GM23248 (cell line): Measurements from ENCODE around the gene PFDN6. TPM values are rescaled to one million over a fixed set of nuclear protein-coding genes. Genes with fewer than 3 reads are reported as not detected.

Source experiments
- DNase-seq: peaks from one replicate; pipeline ENCODE4 v3.0.0-alpha.2; 2015
- H2AFZ ChIP-seq: fragments of 200-600 bp; sonication (generic); 2 replicates; pipeline ENCODE4 v1.6.1; 2016; ENCODE audit warnings: antibody characterized with exemption
- H3F3A ChIP-seq: fragments of 200-600 bp; sonication (generic); 2 replicates; pipeline ENCODE4 v1.6.1; 2016; ENCODE audit warnings: mild to moderate bottlenecking, antibody characterized with exemption, mixed run types; ENCODE audit not compliant: insufficient read depth
- H3K27ac ChIP-seq: fragments of 200-600 bp; sonication (generic); 2 replicates; pipeline ENCODE4 v1.5.1; 2016; ENCODE audit warnings: mild to moderate bottlenecking
- H3K27me3 ChIP-seq: fragments of 200-600 bp; sonication (generic); replicated peaks from 2 replicates; pipeline ENCODE4 v1.6.1; 2016; ENCODE audit warnings: mild to moderate bottlenecking; ENCODE audit not compliant: insufficient read depth
- H3K36me3 ChIP-seq: fragments of 200-600 bp; sonication (generic); 2 replicates; pipeline ENCODE4 v1.6.1; 2016; ENCODE audit warnings: low read depth, mild to moderate bottlenecking
- H3K4me1 ChIP-seq: fragments of 200-600 bp; sonication (generic); 2 replicates; pipeline ENCODE4 v1.6.1; 2016; ENCODE audit warnings: mild to moderate bottlenecking; ENCODE audit not compliant: insufficient read depth
- H3K4me2 ChIP-seq: fragments of 200-600 bp; sonication (generic); one replicate; pipeline ENCODE4 v1.6.1; 2016; ENCODE audit warnings: mild to moderate bottlenecking; ENCODE audit not compliant: unreplicated experiment
- H3K4me3 ChIP-seq: fragments of 200-600 bp; sonication (generic); 2 replicates; pipeline ENCODE4 v1.5.1; 2016; ENCODE audit warnings: mild to moderate bottlenecking
- H3K79me2 ChIP-seq: fragments of 200-600 bp; sonication (generic); 2 replicates; pipeline ENCODE4 v1.6.1; 2016; ENCODE audit warnings: mild to moderate bottlenecking; ENCODE audit not compliant: insufficient read depth
- H3K9ac ChIP-seq: fragments of 200-600 bp; sonication (generic); 2 replicates; pipeline ENCODE4 v1.6.1; 2016; ENCODE audit warnings: mild to moderate bottlenecking
- H3K9me2 ChIP-seq: fragments of 200-600 bp; sonication (generic); 2 replicates; pipeline ENCODE4 v1.6.1; 2016; ENCODE audit warnings: mixed run types, mild to moderate bottlenecking, moderate library complexity; ENCODE audit not compliant: insufficient read depth
- H3K9me3 ChIP-seq: fragments of 200-600 bp; sonication (generic); one replicate; pipeline ENCODE4 v1.6.1; 2017; ENCODE audit warnings: low read depth
- H4K20me1 ChIP-seq: fragments of 200-600 bp; sonication (generic); 2 replicates; pipeline ENCODE4 v1.6.0; 2016; ENCODE audit not compliant: insufficient read depth
- EZH2 ChIP-seq: fragments of 200-600 bp; sonication (generic); IDR thresholded peaks from 2 replicates; pipeline ENCODE4 v1.6.1; 2018; ENCODE audit warnings: antibody characterized with exemption, mild to moderate bottlenecking; ENCODE audit not compliant: insufficient read depth, poor library complexity, severe bottlenecking
- EZH2phosphoT487 ChIP-seq: fragments of 200-600 bp; sonication (generic); IDR thresholded peaks from 2 replicates; pipeline ENCODE4 v1.6.1; 2018; ENCODE audit warnings: antibody characterized with exemption, moderate library complexity, mild to moderate bottlenecking, low read depth; ENCODE audit not compliant: insufficient read depth
- WGBS, 2 experiments: methylation state at CpG; one replicate each; pipeline ENCODE4 v1.1.6; 2015 to 2017; ENCODE audit warnings: low lambda C conversion rate in 2 of 2, low coverage in 1 of 2; ENCODE audit errors: missing lambda C conversion rate in 2 of 2; 5-methylcytosine and 5-hydroxymethylcytosine counted together
- in situ Hi-C: fragments of 300-500 bp; cut with MboI; formaldehyde crosslinking; loops from 2 replicates; pipeline ENCODE4 v1.15.0; 2020
- polyA plus RNA-seq: library from polyadenylated mRNA; unstranded; fragments of >200 nt; fragmentation: Nextera tagmentation; extraction: Ambion mirVana; gene quantifications from 2 replicates; pipeline ENCODE4 v1.2.1, GENCODE V29; 2016
- total RNA-seq: library from RNA; depleted of rRNA; stranded (reverse); fragments of >200 nt; shearing (Covaris generic); gene quantifications from 2 replicates; pipeline ENCODE4 v1.2.3, GENCODE V29; 2014

PFDN6 gene
- total and polyA plus RNA-seq, 2 experiments from 2014 or later = 7.9 to 31.9 TPM

DNA sequence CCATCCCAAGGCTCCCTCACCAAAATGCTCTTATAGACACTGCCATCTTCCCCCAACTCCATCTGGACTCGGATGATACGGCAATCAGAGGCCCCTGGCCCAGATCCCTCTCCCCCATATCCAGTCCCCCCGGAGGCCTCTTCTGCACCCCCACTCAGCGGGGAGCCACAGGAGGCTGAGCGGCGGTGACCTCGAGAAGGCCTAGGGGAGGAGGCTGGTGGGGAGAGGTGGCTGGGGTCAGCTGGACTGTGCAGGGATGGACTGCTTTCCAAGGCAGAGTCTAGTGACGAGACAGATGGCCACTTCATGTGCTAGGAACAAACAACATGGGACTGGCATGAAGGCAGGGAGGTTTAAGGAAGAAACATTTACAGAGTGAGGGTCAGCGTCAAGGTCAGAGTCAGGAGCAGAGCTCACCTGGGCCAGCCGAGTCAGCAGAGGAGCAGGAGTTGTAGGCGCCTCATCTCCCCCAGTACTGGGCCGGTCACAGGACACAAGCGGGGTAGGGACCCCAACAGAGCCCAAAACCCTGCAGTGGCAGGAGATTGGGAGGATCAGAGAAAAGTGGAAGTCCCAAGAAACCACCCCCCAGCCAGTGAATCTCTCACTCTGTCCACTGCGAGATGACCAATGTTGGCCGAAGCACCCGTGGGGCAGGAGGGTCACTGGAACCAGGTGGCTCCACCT, 3.7 kb downstream of the PFDN6 start:
- WGBS, 2 experiments = 85 to 87% methylated on average over 12 to 16 of the region's 16 CpGs
- Histone ChIP-seq H3K79me2 (peaks cover 32% of the 10 kb centered on the region), H4K20me1 (no peaks in the 10 kb centered on the region), H3F3A (no peaks in the 10 kb centered on the region), H3K4me2 (no peak overlapping the region), H3K27ac (no peak overlapping the region), H3K27me3 (no peaks in the 10 kb centered on the region), H3K36me3 (no peaks in the 10 kb centered on the region; the same call in 1 of the 2 replicates), H3K9me3 (no peaks in the 10 kb centered on the region), H2AFZ (no peak overlapping the region), H3K9me2 (no peaks in the 10 kb centered on the region), H3K9ac (no peak overlapping the region), H3K4me3 (no peak overlapping the region), H3K4me1 (peaks cover 8% of the 10 kb centered on the region)
- no peak for DNase-seq
- TF ChIP-seq EZH2phosphoT487 = no peak
- no peak for TF ChIP-seq EZH2
- in situ Hi-C loops = no loop called here

DNA sequence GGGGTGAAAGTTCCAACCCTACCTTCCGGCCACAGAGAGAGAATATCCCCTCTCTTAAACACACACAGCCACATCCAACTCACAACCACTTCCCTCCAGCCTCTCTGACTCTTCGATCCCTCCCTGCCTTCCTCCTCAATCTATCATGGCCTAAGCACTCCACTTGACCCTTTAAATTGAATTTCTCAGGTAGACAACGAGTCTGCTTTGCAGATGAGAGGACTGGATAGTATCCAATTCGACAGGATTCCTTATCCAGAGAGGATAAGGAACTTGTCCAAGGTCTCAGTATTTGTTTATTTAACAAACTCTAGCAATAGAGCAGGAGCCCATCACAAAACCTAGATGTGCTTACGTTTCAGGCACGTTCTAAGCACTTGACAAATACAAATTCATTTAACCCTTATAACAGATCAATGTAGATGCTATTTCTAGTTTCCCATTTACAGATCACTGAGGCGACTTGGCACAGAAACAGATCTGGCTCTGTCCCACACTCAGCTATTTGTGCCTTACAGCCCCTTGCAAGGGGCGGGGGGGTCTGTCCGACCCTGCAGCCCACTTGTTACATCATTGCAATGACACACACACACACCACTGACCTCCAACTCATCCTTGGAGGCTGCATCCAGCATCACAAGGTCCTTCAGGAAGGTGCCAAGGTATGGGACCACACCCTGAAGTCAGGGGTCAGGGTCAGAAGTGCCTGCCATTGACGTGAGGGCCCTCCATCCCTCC, 4.9 kb downstream of the PFDN6 start:
- in situ Hi-C loops = no loop called here
- no peaks in the 10 kb centered on the region for H4K20me1 ChIP-seq
- DNase-seq = no peak
- WGBS, 2 experiments = 60 to 64% methylated on average over 10 of the region's 10 CpGs
- H3K4me2 ChIP-seq = no peak overlapping the region
- no peak for TF ChIP-seq EZH2
- no peak for TF ChIP-seq EZH2phosphoT487
- H3K27ac ChIP-seq = no peak overlapping the region
- H2AFZ ChIP-seq = no peak overlapping the region
- no peaks in the 10 kb centered on the region; the same call in 1 of the 2 replicates for H3K36me3 ChIP-seq
- peaks cover 6% of the 10 kb centered on the region for H3K4me1 ChIP-seq
- no peaks in the 10 kb centered on the region for H3K27me3 ChIP-seq
- no peak overlapping the region for H3K9ac ChIP-seq
- H3K9me2 ChIP-seq = no peaks in the 10 kb centered on the region
- peaks cover 23% of the 10 kb centered on the region for H3K79me2 ChIP-seq
- no peaks in the 10 kb centered on the region for H3K9me3 ChIP-seq
- H3K4me3 ChIP-seq = no peak overlapping the region
- H3F3A ChIP-seq = no peaks in the 10 kb centered on the region

DNA sequence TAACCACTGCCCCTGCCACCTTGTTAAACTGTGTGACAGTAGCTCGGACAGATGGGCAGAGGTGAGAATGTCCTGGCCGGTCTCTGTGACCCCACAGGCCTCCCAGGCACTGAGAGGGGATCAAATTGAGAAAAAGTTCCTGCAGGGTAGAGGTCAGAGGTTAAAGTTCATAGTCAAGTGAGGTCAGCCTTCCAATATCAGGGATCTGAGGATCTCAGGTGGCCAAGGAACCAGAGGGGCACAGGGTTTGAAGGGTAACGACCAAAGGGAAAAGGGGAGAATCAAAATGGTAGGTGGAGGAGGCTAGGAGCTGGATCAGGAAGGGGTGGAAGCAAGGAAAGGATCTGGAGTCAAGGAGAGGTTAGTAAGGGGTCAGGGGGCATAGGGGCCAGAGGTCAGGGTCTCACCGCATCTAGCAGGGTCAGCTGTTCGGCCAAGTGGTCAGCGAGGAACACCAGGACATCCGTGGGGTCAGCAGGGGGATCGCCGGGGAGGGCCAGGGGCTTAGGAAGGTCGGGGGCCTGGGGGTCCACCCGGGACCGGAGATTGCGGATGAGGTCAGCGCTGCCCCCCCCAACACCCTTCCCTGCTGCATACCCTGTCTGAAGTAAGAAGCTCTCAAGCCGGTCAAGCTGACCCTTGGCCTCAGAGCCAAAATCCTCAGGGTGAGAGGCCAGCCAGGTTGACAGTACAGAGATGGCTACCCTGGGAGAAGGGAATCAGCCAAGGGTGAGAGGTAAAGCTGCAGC, 6.4 kb downstream of the PFDN6 start:
- Histone ChIP-seq H3K4me1 (peaks cover under 1% of the 10 kb centered on the region; the same call in 1 of the 2 replicates), H3K4me3 (no peak overlapping the region), H3K36me3 (no peaks in the 10 kb centered on the region; the same call in 1 of the 2 replicates), H3K9me3 (no peaks in the 10 kb centered on the region), H4K20me1 (no peaks in the 10 kb centered on the region), H3K79me2 (peaks cover 15% of the 10 kb centered on the region), H3K27me3 (no peaks in the 10 kb centered on the region), H3F3A (peaks cover 2% of the 10 kb centered on the region), H3K9me2 (no peaks in the 10 kb centered on the region), H3K27ac (no peak overlapping the region), H3K9ac (no peak overlapping the region), H2AFZ (no peak overlapping the region), H3K4me2 (no peak overlapping the region)
- no peak for TF ChIP-seq EZH2
- TF ChIP-seq EZH2phosphoT487 = no peak
- DNase-seq = no peak
- 83 to 94% methylated on average over 5 to 15 of the region's 15 CpGs for WGBS, 2 experiments
- in situ Hi-C loops = no loop called here

DNA sequence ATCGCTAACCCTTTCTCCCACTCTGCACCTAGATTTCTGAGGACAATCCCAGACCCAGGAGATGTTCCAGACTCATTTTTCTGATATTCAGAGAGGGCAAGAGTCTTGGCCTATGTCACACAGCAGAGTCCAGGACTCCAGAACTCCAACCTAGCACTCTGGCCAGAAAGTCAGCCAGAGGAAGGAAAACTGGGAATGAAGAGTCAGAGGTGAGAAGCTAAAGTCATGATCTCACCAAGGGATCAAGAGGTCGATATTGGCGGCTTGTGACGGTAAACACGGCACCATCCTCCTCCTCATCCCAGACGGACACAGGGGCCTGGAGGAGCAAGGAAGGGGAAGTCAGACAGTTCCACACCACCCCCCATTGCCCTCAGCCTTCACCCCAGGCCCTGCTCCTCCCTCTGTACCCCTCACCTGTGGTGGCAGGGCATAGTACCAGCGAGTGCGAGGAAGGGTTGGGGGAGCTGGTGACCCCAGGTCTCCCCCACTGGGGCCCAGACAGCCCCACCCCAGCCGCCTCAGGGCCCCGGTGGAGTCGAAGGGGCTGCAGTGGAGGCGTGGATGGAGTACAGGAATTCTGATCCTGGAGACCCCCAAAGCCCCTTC, 7.5 kb downstream of the PFDN6 start:
- H3K4me3 ChIP-seq = peak overlapping the region; percentile 96; the same call in 1 of the 2 replicates
- TF ChIP-seq EZH2 = no peak
- TF ChIP-seq EZH2phosphoT487 = no peak
- no peaks in the 10 kb centered on the region; the same call in 1 of the 2 replicates for H3K36me3 ChIP-seq
- no peaks in the 10 kb centered on the region for H4K20me1 ChIP-seq
- in situ Hi-C loops = no loop called here
- H3K79me2 ChIP-seq = peaks cover 17% of the 10 kb centered on the region
- peaks cover 13% of the 10 kb centered on the region for H3F3A ChIP-seq
- WGBS, 2 experiments = 79 to 88% methylated on average over 8 to 12 of the region's 12 CpGs
- H3K4me2 ChIP-seq = peak overlapping the region; percentile 83
- no peak for DNase-seq
- H3K9me3 ChIP-seq = no peaks in the 10 kb centered on the region
- no peaks in the 10 kb centered on the region for H3K27me3 ChIP-seq
- H3K9ac ChIP-seq = peak overlapping the region; percentile 95
- peaks cover 10% of the 10 kb centered on the region; the same call in 1 of the 2 replicates for H3K4me1 ChIP-seq
- H2AFZ ChIP-seq = no peak overlapping the region
- H3K27ac ChIP-seq = no peak overlapping the region
- H3K9me2 ChIP-seq = no peaks in the 10 kb centered on the region
